Loucy (cell line): ENCODE data around the gene PSMD7.

Experiments
- H2AFZ ChIP-seq: fragments of 200-600 bp; sonication (generic); 2 replicates; pipeline ENCODE4 v1.6.0; 2016; ENCODE audit warnings: antibody characterized with exemption, mild to moderate bottlenecking, low read length, moderate library complexity
- H3F3A ChIP-seq: fragments of 200-600 bp; 2 replicates; pipeline ENCODE4 v1.6.0; 2016; ENCODE audit warnings: antibody characterized with exemption, low read depth, mild to moderate bottlenecking
- H3K27me3 ChIP-seq: fragments of 200-600 bp; sonication (generic); 2 replicates; pipeline ENCODE4 v1.6.1; 2014; ENCODE audit warnings: low read length, mild to moderate bottlenecking; ENCODE audit not compliant: insufficient read depth, poor library complexity, severe bottlenecking
- H3K36me3 ChIP-seq: fragments of 200-600 bp; sonication (generic); 2 replicates; pipeline ENCODE4 v1.6.1; 2016; ENCODE audit warnings: low read length; ENCODE audit not compliant: insufficient read depth
- H3K4me1 ChIP-seq: fragments of 200-600 bp; sonication (generic); 2 replicates; pipeline ENCODE4 v1.5.1; 2014; ENCODE audit warnings: low read length, mild to moderate bottlenecking; ENCODE audit not compliant: insufficient read depth, poor library complexity, severe bottlenecking
- H3K4me2 ChIP-seq: fragments of 200-600 bp; sonication (generic); 2 replicates; pipeline ENCODE4 v1.6.0; 2014; ENCODE audit warnings: antibody characterized with exemption, low read length, low read depth, mild to moderate bottlenecking; ENCODE audit not compliant: poor library complexity, severe bottlenecking
- H3K4me3 ChIP-seq: fragments of 200-600 bp; sonication (generic); 2 replicates; pipeline ENCODE4 v1.5.1; 2014; ENCODE audit warnings: low read length, mild to moderate bottlenecking, mixed read lengths; ENCODE audit not compliant: poor library complexity, severe bottlenecking
- H3K79me2 ChIP-seq: fragments of 200-600 bp; sonication (generic); 2 replicates; pipeline ENCODE4 v1.6.1; 2014; ENCODE audit warnings: low read length; ENCODE audit not compliant: insufficient read depth
- H3K9ac ChIP-seq: fragments of 200-600 bp; sonication (generic); 2 replicates; pipeline ENCODE4 v1.6.0; 2014; ENCODE audit warnings: mild to moderate bottlenecking, low read depth, low read length, moderate library complexity; ENCODE audit not compliant: poor library complexity, severe bottlenecking
- H3K9me2 ChIP-seq: fragments of 200-600 bp; sonication (generic); replicated peaks from 2 replicates; pipeline ENCODE4 v1.6.1; 2016; ENCODE audit warnings: low read depth, low read length, mixed read lengths
- H3K9me3 ChIP-seq: fragments of 200-600 bp; sonication (generic); 2 replicates; pipeline ENCODE4 v1.6.1; 2014; ENCODE audit warnings: mild to moderate bottlenecking, antibody characterized with exemption, low read length, low read depth; ENCODE audit not compliant: insufficient read depth
- H4K20me1 ChIP-seq: fragments of 200-600 bp; sonication (generic); 2 replicates; pipeline ENCODE4 v1.6.0; 2014; ENCODE audit warnings: antibody characterized with exemption, low read length, mild to moderate bottlenecking; ENCODE audit not compliant: insufficient read depth, poor library complexity, severe bottlenecking
- EZH2phosphoT487 ChIP-seq: fragments of 200-600 bp; IDR thresholded peaks from 2 replicates; pipeline ENCODE4 v1.6.1; 2018; ENCODE audit warnings: antibody characterized with exemption, mild to moderate bottlenecking, moderate library complexity, borderline replicate concordance
- TF ChIP-seq, protein P1 (sequence below): fragments of 200-600 bp; sonication (generic); conservative IDR thresholded peaks from 2 replicates; pipeline ENCODE4 v1.5.1; 2014; ENCODE audit warnings: mild to moderate bottlenecking, antibody characterized with exemption, low read length

The PSMD7 gene

DNA sequence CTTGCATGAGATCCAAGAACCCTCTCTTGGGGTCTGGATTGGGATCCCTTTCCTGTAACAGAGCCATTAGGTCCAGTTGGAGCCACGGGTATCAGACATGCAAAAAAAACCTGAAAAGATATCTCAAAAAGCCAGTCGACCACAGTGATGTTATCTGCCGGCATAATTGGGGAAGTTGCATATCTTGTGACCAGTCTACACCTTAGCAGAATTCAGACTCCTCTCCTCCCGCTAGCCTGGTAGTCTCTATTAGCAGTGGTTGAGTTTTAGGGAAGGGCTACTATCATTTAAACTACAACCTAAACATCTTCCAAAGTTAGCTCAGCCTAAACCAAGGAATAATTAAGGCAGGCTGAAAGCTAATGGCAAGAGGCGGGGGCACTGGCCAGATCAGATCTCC is 16.2 kb upstream of the PSMD7 start:
- Histone ChIP-seq H3K4me1 (no peaks in the 10 kb centered on the region), H3K9me3 (peaks cover 8% of the 10 kb centered on the region; the same call in 1 of the 2 replicates), H3K27me3 (peaks cover 7% of the 10 kb centered on the region), H3K36me3 (no peaks in the 10 kb centered on the region), H3F3A (no peaks in the 10 kb centered on the region), H2AFZ (no peak overlapping the region), H3K9ac (no peak overlapping the region), H4K20me1 (no peaks in the 10 kb centered on the region), H3K9me2 (no peaks in the 10 kb centered on the region), H3K79me2 (no peaks in the 10 kb centered on the region), H3K4me2 (no peak overlapping the region), H3K4me3 (no peak overlapping the region)
- TF ChIP-seq EZH2phosphoT487, result no peak
- TF ChIP-seq, protein P1, sequence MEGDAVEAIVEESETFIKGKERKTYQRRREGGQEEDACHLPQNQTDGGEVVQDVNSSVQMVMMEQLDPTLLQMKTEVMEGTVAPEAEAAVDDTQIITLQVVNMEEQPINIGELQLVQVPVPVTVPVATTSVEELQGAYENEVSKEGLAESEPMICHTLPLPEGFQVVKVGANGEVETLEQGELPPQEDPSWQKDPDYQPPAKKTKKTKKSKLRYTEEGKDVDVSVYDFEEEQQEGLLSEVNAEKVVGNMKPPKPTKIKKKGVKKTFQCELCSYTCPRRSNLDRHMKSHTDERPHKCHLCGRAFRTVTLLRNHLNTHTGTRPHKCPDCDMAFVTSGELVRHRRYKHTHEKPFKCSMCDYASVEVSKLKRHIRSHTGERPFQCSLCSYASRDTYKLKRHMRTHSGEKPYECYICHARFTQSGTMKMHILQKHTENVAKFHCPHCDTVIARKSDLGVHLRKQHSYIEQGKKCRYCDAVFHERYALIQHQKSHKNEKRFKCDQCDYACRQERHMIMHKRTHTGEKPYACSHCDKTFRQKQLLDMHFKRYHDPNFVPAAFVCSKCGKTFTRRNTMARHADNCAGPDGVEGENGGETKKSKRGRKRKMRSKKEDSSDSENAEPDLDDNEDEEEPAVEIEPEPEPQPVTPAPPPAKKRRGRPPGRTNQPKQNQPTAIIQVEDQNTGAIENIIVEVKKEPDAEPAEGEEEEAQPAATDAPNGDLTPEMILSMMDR, result no peak

- H3K9me3 ChIP-seq, result peaks cover 8% of the 10 kb centered on the region; the same call in 1 of the 2 replicates
- no peak overlapping the region for H2AFZ ChIP-seq
- no peaks in the 10 kb centered on the region for H3K4me1 ChIP-seq
- H3K4me3 ChIP-seq, result no peak overlapping the region
- no peak overlapping the region for H3K9ac ChIP-seq
- no peaks in the 10 kb centered on the region for H3K36me3 ChIP-seq
- H3K79me2 ChIP-seq, result no peaks in the 10 kb centered on the region
- no peaks in the 10 kb centered on the region for H3K9me2 ChIP-seq
- no peak overlapping the region for H3K4me2 ChIP-seq
- TF ChIP-seq EZH2phosphoT487, result no peak
- TF ChIP-seq, protein P1, result no peak
- H3K27me3 ChIP-seq, result peaks cover 7% of the 10 kb centered on the region
- H4K20me1 ChIP-seq, result no peaks in the 10 kb centered on the region
- no peaks in the 10 kb centered on the region for H3F3A ChIP-seq
Measured at GRCh38 chr16:74281300-74281699, 15.3 kb upstream of the PSMD7 start.

- H3F3A ChIP-seq, result no peaks in the 10 kb centered on the region
- TF ChIP-seq, protein P1, result no peak
- TF ChIP-seq EZH2phosphoT487, result no peak
- H3K4me1 ChIP-seq, result no peaks in the 10 kb centered on the region
- no peak overlapping the region for H3K4me2 ChIP-seq
- no peaks in the 10 kb centered on the region for H3K9me2 ChIP-seq
- no peaks in the 10 kb centered on the region for H3K79me2 ChIP-seq
- no peaks in the 10 kb centered on the region for H4K20me1 ChIP-seq
- H3K9ac ChIP-seq, result no peak overlapping the region
- peaks cover 7% of the 10 kb centered on the region for H3K27me3 ChIP-seq
- peaks cover 8% of the 10 kb centered on the region; the same call in 1 of the 2 replicates for H3K9me3 ChIP-seq
- H3K4me3 ChIP-seq, result no peak overlapping the region
- H3K36me3 ChIP-seq, result no peaks in the 10 kb centered on the region
- H2AFZ ChIP-seq, result no peak overlapping the region
Measured at GRCh38 chr16:74283716-74284115, 12.9 kb upstream of the PSMD7 start.
